ENCODE data around the gene PTPN3. TPM values are rescaled to one million over a fixed set of nuclear protein-coding genes. Genes with fewer than 3 reads are reported as not detected.

PTPN3 gene
- total and polyA plus RNA-seq, 4 donors, result 6.3 to 30.3 (median 23.5) TPM

GRCh38 chr9:109433476-109433875, 64.6 kb downstream of the PTPN3 start:
- WGBS, result 94% methylated on average over 5 of the region's 5 CpGs
- Histone ChIP-seq H3K4me1 (ENCODE audit: control insufficient read depth in 4 of 4, insufficient read depth in 4 of 4, low read length in 3 of 4) (no peaks in the 10 kb centered on the region), H3K36me3 (ENCODE audit: control insufficient read depth in 4 of 4, insufficient read depth in 3 of 4, low read depth in 1 of 4, low read length in 3 of 4) (peaks cover 5 to 35% (median 29%) of the 10 kb centered on the region in 4 donors), H3K27ac (ENCODE audit: low read depth in 1 of 2, low read length in 2 of 2) (no peak overlapping the region), H3K4me3 (ENCODE audit: low read depth in 1 of 3, low read length in 3 of 3) (no peak overlapping the region), H3K9me3 (ENCODE audit: control insufficient read depth in 4 of 4, low read length in 3 of 4) (no peaks in the 10 kb centered on the region), H3K9ac (ENCODE audit: low read depth in 1 of 2, low read length in 2 of 2) (no peak overlapping the region), H3K27me3 (ENCODE audit: control insufficient read depth in 4 of 4, insufficient read depth in 4 of 4, low read length in 3 of 4) (no peaks in the 10 kb centered on the region)
- DNase-seq (ENCODE audit: low spot score), result no peak
- TF ChIP-seq HNF4G (IDR thresholded peaks at IDR 0.05) (no peak), MAX (IDR thresholded peaks at IDR 0.05) (no peak), HNF4A (conservative IDR thresholded peaks at IDR 0.05) (no peak), ZBTB33 (IDR thresholded peaks at IDR 0.05) (no peak), RAD21 (IDR thresholded peaks at IDR 0.05) (no peak), RXRA (IDR thresholded peaks at IDR 0.05) (no peak), ATF3 (IDR thresholded peaks at IDR 0.05) (no peak), FOXA2 (IDR thresholded peaks at IDR 0.05) (no peak), YY1 (IDR thresholded peaks at IDR 0.05) (no peak), SP1 (IDR thresholded peaks at IDR 0.05) (no peak), REST (IDR thresholded peaks at IDR 0.05) (no peak)

- H3K4me1 ChIP-seq (ENCODE audit: control insufficient read depth in 4 of 4, insufficient read depth in 4 of 4, low read length in 3 of 4), result no peaks in the 10 kb centered on the region
- no peak for DNase-seq (ENCODE audit: low spot score)
- H3K9me3 ChIP-seq (ENCODE audit: control insufficient read depth in 4 of 4, low read length in 3 of 4), result no peaks in the 10 kb centered on the region
- H3K27me3 ChIP-seq (ENCODE audit: control insufficient read depth in 4 of 4, insufficient read depth in 4 of 4, low read length in 3 of 4), result no peaks in the 10 kb centered on the region
- H3K4me3 ChIP-seq (ENCODE audit: low read depth in 1 of 3, low read length in 3 of 3), result no peak overlapping the region
- WGBS, result 73% methylated on average over 4 of the region's 4 CpGs
- no peak overlapping the region for H3K9ac ChIP-seq (ENCODE audit: low read depth in 1 of 2, low read length in 2 of 2)
- peaks cover 5 to 42% (median 33%) of the 10 kb centered on the region in 4 donors for H3K36me3 ChIP-seq (ENCODE audit: control insufficient read depth in 4 of 4, insufficient read depth in 3 of 4, low read depth in 1 of 4, low read length in 3 of 4)
- no peak overlapping the region for H3K27ac ChIP-seq (ENCODE audit: low read depth in 1 of 2, low read length in 2 of 2)
- TF ChIP-seq RXRA (IDR thresholded peaks at IDR 0.05), result no peak
- no peak for TF ChIP-seq HNF4A (conservative IDR thresholded peaks at IDR 0.05)
- no peak for TF ChIP-seq GABPA (IDR thresholded peaks at IDR 0.05 in 1 of 2, conservative IDR thresholded peaks at IDR 0.05 in 1 of 2)
- TF ChIP-seq RAD21 (IDR thresholded peaks at IDR 0.05), result no peak
- TF ChIP-seq YY1 (IDR thresholded peaks at IDR 0.05), result no peak
- TF ChIP-seq MAX (IDR thresholded peaks at IDR 0.05), result no peak
- no peak for TF ChIP-seq ATF3 (IDR thresholded peaks at IDR 0.05)
- TF ChIP-seq SP1 (IDR thresholded peaks at IDR 0.05), result no peak
- no peak for TF ChIP-seq JUND (IDR thresholded peaks at IDR 0.05)
- TF ChIP-seq NR2F2 (IDR thresholded peaks at IDR 0.05), result no peak
- no peak for TF ChIP-seq CTCF (IDR thresholded peaks at IDR 0.05; ENCODE audit: low read depth, low read length, missing input control)
- TF ChIP-seq REST (IDR thresholded peaks at IDR 0.05), result no peak
- TF ChIP-seq HNF4G (IDR thresholded peaks at IDR 0.05), result no peak
- no peak for TF ChIP-seq FOXA2 (IDR thresholded peaks at IDR 0.05)
- TF ChIP-seq EGR1 (IDR thresholded peaks at IDR 0.05; ENCODE audit: low read depth in 2 of 2), result no peak
- TF ChIP-seq FOXA1 (IDR thresholded peaks at IDR 0.05), result no peak
- no peak for TF ChIP-seq ZBTB33 (IDR thresholded peaks at IDR 0.05)
Measured at GRCh38 chr9:109430231-109430630, 67.9 kb downstream of the PTPN3 start.
